GM10266 (cell line): ENCODE measurements around the gene KIF12.

Source experiments
- DNase-seq: peaks from one replicate; pipeline ENCODE4 v3.0.0; 2012; ENCODE audit errors: extremely low spot score
- TF ChIP-seq, protein P1 (sequence below): IDR thresholded peaks from 2 replicates; pipeline ENCODE4 v1.5.1; 2012; ENCODE audit warnings: mild to moderate bottlenecking, low read depth; ENCODE audit not compliant: control insufficient read depth, insufficient read depth; ENCODE audit errors: missing control alignments

KIF12 gene

DNA sequence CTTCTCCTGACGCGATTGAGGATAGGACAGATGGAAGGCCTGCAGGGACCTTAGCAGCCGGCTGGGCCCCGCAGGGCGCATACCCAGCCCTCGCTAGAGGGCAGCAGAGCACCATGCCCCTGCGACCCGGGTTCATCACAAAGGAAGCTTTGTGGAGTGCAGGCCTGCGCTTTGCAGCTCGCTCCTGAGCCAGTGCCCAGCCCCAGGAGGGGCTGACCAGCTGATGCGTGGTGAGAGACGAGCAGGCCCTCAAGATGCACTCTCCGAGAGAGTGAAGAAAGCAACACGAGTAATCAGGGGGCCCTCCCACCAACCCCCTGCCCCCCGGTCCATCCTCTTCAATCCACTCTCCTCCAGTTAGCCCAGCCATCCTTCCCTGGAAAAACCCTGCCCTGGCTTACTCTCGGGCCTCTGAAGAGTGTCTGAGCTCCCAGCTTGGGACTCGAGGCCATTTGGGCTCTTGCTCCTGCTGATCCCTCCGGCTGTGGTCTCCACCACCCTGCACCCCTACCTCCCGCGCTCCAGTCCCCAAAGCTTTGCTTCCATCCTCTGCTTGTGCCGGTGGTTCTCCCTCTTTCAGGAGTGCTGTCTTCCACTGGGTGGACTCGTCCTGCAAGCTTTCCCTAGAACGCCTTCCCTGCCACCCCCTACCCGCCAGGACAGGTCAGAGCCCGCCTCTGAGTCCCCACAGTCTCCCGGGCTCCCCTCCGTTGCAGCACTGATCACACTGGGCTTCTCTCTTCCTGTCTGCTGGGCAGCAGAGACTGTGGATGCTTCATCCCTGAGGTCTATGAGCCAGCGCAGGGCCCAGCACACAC lies 9.1 kb upstream of the KIF12 start:
- DNase-seq = peak; percentile 79
- TF ChIP-seq, protein P1, sequence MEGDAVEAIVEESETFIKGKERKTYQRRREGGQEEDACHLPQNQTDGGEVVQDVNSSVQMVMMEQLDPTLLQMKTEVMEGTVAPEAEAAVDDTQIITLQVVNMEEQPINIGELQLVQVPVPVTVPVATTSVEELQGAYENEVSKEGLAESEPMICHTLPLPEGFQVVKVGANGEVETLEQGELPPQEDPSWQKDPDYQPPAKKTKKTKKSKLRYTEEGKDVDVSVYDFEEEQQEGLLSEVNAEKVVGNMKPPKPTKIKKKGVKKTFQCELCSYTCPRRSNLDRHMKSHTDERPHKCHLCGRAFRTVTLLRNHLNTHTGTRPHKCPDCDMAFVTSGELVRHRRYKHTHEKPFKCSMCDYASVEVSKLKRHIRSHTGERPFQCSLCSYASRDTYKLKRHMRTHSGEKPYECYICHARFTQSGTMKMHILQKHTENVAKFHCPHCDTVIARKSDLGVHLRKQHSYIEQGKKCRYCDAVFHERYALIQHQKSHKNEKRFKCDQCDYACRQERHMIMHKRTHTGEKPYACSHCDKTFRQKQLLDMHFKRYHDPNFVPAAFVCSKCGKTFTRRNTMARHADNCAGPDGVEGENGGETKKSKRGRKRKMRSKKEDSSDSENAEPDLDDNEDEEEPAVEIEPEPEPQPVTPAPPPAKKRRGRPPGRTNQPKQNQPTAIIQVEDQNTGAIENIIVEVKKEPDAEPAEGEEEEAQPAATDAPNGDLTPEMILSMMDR = peak; percentile 84

DNA sequence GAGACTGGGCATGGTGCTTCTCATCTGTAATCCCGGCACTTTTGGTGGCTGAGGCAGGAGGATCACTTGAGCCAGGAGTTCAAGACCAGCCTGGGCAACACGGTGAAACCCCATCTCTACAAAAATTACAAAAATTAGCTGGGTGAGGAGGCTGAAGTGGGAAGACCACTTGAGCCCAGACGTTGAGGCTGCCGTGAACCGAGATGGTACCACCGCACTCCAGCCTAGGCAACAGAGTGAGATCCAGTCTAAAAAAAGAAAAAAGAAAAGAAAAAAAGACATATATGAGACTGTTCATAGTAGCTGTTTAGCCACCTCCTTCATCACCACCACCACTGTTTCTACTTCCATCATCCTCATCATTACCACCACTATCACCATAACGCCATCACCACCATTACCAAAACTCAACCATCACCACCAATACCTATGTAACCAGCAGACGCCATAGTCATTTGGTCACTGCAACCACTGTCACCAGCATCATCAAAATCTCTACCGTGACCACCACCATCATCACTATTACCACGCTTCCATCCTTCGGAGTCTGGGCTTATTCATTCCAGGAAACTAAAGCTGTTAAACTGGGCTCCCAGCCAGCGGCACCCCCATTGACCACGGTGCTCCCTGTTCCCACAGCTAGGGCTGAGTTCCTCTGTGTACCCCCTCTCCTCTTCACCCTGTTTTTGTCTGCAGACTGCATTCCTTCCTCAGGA lies 8.4 kb upstream of the KIF12 start:
- DNase-seq = no peak
- TF ChIP-seq, protein P1 = no peak

DNA sequence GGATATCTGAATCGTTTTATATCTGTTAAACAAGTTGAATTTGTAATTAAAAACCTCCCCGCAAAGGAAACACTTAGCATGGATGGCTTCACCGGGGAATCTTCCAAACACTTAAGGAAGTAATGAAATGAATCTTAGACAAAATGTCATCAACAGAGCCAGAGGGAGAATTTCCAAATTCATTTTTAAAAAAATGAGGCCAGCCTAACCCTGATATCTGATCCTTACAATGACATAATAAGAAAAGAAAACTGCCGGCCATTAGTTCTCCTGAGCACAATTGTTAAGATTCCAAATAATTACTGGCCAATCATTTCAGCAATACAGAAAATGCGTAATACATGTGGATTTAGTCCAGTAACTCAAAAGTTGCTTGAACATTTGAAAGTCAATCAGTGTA lies 6.1 kb upstream of the KIF12 start:
- DNase-seq = no peak
- TF ChIP-seq, protein P1 = no peak

DNA sequence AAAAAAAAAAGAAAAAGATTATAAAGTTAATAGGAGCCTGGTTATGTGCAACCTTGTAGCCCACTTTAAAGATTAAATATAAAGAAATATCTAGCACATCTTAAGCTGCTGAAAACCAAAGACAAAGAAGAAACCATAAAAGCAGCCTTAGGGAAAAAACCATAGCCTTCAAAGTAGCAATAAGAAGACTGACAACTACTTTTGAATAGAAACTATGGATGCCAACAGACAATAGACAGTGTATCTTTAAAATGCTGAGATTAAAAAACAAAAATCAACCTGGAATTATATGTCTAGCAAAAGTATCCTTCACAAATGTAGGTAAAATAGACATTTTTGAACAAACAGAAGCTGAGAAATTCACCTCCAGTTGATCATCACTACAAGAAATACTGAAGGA lies 3.4 kb upstream of the KIF12 start:
- TF ChIP-seq, protein P1 = no peak
- DNase-seq = no peak

DNA sequence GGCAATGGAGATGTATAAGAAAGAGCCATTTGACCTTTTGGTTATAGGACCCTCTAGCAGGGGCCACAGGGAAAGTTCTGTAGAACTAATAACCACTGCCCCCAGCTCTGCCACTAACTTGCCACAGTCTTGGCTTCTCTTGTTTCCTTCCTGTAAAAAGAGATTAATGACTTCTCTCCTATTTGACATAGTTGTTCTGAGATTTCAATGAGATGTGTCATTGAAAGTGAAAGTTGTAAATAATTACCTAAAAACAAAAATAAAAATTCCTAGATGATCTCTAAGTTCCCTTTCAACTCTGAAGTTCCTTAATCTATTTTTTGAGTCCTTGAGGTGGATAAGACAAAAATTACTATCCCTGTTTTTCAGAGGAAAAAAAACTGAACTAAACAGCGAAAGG lies 1.4 kb upstream of the KIF12 start:
- no peak for DNase-seq
- TF ChIP-seq, protein P1 = no peak

DNA sequence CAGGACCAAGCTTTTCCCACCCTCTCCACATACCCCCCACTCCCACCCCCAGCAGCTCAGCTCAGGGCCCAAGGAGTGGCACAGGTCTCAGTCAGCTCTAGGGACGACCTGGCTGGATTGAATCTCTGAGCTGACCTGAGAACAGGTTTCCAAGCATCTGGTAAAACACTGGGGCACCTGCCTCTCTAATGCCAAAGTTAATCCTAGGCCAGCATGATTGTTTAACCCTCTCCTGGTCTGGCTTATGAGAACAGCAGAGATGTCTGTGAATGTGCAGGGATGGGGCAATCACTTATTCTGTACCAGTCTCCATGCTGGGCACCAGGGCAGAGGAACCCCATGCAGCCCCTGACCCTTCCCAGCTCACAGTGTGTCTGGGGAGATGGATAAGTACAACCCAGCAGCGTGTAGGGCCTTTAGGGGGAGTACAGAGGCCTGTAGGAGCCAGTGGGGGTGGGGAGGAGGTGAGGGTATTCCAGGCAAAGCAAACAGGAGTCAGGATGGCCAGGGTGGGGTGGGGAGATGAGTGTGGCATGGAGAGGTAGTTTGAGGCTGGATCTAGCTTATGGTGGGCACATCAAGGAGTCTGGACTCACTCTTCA lies 678 bp upstream of the KIF12 start:
- TF ChIP-seq, protein P1 = no peak
- DNase-seq = no peak
